ENCODE results near the gene TRPV4.

The TRPV4 gene

DNA sequence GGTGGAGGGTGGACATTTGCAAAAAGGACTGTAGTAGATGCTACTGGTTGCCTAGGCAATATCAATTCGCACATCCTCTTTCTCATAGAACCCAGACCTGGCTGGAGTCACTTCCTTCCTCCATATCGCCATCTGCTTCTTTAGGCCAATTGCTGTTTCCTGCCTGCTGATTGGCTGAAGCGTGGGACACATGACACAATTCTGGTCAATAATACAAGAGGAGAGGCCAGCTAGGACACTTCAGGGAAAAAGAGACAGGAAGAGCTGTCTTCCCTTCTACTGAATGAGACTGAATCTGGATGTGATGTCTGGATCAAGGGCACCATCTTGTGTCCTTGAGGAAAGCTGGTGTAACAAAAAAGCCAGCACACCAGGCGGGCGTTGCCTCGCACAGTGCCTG, 53.8 kb downstream of the TRPV4 start:
- no peak for DNase-seq (ENCODE audit: low read depth)
- H3K4me3 ChIP-seq (ENCODE audit: low read length) = no peak overlapping the region
- TF ChIP-seq, protein P1, sequence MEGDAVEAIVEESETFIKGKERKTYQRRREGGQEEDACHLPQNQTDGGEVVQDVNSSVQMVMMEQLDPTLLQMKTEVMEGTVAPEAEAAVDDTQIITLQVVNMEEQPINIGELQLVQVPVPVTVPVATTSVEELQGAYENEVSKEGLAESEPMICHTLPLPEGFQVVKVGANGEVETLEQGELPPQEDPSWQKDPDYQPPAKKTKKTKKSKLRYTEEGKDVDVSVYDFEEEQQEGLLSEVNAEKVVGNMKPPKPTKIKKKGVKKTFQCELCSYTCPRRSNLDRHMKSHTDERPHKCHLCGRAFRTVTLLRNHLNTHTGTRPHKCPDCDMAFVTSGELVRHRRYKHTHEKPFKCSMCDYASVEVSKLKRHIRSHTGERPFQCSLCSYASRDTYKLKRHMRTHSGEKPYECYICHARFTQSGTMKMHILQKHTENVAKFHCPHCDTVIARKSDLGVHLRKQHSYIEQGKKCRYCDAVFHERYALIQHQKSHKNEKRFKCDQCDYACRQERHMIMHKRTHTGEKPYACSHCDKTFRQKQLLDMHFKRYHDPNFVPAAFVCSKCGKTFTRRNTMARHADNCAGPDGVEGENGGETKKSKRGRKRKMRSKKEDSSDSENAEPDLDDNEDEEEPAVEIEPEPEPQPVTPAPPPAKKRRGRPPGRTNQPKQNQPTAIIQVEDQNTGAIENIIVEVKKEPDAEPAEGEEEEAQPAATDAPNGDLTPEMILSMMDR (conservative IDR thresholded peaks at IDR 0.05; ENCODE audit: low read depth, low read length) = no peak

DNA sequence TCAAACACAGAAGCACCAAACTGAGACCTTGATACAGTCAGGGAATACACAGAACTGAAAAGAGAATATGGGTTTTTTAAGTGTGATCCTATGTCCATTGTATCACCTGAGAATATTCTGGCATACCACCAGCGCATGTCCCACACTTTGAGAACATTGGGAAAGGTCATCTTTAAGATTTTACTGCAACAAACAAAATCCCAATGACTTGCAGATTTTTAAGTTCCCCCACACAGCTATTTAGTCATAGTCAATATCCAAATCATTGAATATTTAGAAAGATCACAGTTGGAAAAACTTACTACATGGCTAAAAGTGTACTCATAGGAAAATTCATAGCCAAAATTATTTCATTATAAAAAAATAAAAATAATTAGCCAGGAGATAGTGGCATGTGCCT, 54.5 kb downstream of the TRPV4 start:
- TF ChIP-seq, protein P1 (conservative IDR thresholded peaks at IDR 0.05; ENCODE audit: low read depth, low read length) = no peak
- DNase-seq (ENCODE audit: low read depth) = no peak
- H3K4me3 ChIP-seq (ENCODE audit: low read length) = no peak overlapping the region

DNA sequence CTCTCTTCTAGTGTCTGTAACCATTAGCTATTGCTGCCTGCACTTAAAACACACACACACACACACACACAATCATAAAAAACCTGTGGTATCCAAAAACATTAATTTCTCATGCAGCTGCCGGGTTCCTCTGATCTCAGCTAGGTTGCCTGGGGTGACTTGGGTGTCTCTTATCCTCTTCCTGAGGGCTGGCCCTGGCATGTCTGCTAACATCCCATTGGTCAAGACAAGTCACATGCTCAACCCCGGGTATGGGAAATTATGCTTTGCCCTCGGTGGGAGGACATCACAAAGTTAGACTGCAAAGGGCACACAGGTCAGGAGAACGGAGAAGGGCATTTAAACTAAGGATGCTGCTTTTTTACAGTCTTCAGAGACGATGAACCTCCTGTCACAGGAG, 55.7 kb downstream of the TRPV4 start:
- no peak overlapping the region for H3K4me3 ChIP-seq (ENCODE audit: low read length)
- TF ChIP-seq, protein P1 (conservative IDR thresholded peaks at IDR 0.05; ENCODE audit: low read depth, low read length) = no peak
- DNase-seq (ENCODE audit: low read depth) = no peak

DNA sequence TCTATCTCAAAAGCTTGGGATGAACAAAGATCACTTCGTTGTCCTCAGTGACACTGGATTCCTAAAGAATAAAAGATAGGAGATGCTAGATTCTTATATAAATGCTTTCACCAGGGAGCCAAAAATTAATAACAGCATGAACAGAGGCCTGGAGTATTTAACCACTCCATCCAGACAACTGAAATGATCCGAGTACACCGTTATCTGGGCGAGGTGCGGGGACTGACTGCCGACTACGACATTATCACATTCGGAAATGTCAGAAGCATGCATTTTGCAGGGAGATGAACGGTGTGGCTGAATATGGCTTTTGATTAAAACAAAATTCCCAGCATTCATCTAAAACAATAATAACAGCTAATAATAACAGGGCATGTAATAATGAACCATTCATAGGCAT, 56.6 kb downstream of the TRPV4 start:
- H3K4me3 ChIP-seq (ENCODE audit: low read length) = no peak overlapping the region
- no peak for DNase-seq (ENCODE audit: low read depth)
- TF ChIP-seq, protein P1 (conservative IDR thresholded peaks at IDR 0.05; ENCODE audit: low read depth, low read length) = no peak

DNA sequence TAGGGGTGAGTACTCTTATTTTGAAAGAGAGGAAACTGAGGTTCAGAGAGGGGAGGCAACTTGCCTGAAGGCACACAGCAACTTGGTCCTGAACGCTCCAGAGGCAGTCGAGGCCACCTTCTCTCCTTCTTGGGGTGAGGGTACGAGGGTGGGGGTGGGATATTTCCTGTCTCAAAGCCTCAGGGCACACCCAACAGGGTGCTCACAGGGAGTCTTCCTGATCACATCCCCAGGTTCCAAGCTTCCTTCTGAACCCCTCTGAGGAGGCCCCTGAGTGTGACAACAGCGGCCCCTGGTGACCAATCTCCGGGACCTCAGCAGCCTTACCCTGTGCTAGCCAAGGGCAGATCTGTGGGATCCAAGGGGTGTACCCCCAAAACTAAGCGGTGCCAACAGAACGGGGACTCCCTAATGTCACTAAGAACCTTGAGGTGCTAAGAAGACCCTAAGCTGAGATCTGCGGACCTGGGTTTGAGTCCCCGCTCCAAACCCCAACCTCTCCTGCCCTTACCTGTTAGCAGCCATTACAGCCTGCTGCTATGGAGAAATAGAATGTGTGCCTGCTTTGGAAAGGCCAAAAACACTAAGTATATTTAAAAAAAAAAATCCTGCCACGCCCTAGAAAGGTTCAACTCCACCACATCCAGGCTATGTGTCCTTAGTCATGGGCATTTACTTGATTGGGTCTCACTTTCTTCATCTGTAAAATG, 57.9 kb downstream of the TRPV4 start:
- TF ChIP-seq, protein P1 (conservative IDR thresholded peaks at IDR 0.05; ENCODE audit: low read depth, low read length) = peak; percentile 96
- no peak overlapping the region for H3K4me3 ChIP-seq (ENCODE audit: low read length)
- peak; percentile 5 for DNase-seq (ENCODE audit: low read depth)

DNA sequence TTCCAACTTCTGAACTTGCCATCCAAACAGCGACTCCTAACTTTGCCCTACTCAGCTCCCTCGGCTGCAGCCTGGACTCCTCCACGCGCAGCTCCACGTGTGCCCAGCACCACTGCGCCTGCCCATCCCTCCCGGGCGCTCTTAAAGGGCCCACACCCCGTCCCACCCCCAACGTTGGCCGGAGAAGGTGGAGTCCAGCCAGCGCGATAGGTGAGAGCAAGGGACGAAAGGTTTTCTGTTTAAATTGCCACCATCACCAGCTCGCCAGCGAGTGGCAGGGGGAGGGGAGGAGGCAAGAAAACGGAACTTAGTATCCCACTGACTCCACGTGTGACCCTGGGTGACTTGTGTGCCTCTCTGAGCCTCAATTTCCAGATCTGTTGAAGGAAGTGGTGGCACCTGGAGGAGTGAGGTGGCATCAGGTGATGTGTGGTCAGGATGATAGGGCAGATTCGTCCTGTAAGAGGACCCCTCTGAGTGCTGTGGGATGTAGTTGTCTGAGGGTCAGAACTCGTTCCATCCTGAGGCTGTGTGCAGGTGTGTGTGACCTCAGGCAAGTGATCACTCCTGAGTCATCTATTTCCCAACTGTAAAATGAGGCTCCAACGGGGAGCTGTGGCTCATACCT, 59.7 kb downstream of the TRPV4 start:
- no peak overlapping the region for H3K4me3 ChIP-seq (ENCODE audit: low read length)
- TF ChIP-seq, protein P1 (conservative IDR thresholded peaks at IDR 0.05; ENCODE audit: low read depth, low read length) = no peak
- no peak for DNase-seq (ENCODE audit: low read depth)

Data from retinal pigment epithelial cell (primary cell).